Neural cell (in vitro differentiated cells): Measurements from ENCODE around the gene NRF1.
"Not testable (repeated sequence)": the region's sequence is repeated elsewhere in the genome, so short reads cannot be mapped to it uniquely, and the experiment has no call there.

Experiments
- REST ChIP-seq: IDR thresholded peaks from 2 replicates; pipeline ENCODE4 v1.6.1; 2012; ENCODE audit warnings: borderline replicate concordance
- TF ChIP-seq, protein P1 (sequence below): fragments of 450-650 bp; IDR thresholded peaks from 2 replicates; pipeline ENCODE4 v1.5.1; 2014; ENCODE audit warnings: antibody characterized with exemption, mild to moderate bottlenecking, moderate library complexity; ENCODE audit not compliant: poor library complexity, severe bottlenecking

GRCh38 chr7:129596386-129596785 is 15.1 kb upstream of the NRF1 start:
- TF ChIP-seq, protein P1, sequence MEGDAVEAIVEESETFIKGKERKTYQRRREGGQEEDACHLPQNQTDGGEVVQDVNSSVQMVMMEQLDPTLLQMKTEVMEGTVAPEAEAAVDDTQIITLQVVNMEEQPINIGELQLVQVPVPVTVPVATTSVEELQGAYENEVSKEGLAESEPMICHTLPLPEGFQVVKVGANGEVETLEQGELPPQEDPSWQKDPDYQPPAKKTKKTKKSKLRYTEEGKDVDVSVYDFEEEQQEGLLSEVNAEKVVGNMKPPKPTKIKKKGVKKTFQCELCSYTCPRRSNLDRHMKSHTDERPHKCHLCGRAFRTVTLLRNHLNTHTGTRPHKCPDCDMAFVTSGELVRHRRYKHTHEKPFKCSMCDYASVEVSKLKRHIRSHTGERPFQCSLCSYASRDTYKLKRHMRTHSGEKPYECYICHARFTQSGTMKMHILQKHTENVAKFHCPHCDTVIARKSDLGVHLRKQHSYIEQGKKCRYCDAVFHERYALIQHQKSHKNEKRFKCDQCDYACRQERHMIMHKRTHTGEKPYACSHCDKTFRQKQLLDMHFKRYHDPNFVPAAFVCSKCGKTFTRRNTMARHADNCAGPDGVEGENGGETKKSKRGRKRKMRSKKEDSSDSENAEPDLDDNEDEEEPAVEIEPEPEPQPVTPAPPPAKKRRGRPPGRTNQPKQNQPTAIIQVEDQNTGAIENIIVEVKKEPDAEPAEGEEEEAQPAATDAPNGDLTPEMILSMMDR = not testable (repeated sequence)
- not testable (repeated sequence) for TF ChIP-seq REST
